HepG2 (cell line): ENCODE measurements around the gene OBSL1. TPM values are rescaled to one million over a fixed set of nuclear protein-coding genes. Genes with fewer than 3 reads are reported as not detected.

Experiments
- ATF3 ChIP-seq: sonication (generic); formaldehyde crosslinking; IDR thresholded peaks from 2 replicates; pipeline ENCODE4 v1.4.0; 2020; ENCODE audit warnings: missing genetic modification reagents
- CBX1 ChIP-seq: IDR thresholded peaks from one replicate; pipeline ENCODE4 v1.6.1; 2016; ENCODE audit warnings: antibody characterized with exemption, low read depth
- DMTF1 ChIP-seq: sonication (generic); formaldehyde crosslinking; IDR thresholded peaks from 2 replicates; pipeline ENCODE4 v1.4.0; 2020; ENCODE audit warnings: mild to moderate bottlenecking, missing genetic modification reagents
- ERF ChIP-seq: IDR thresholded peaks from 2 replicates; pipeline ENCODE4 v1.6.1; 2018; ENCODE audit warnings: missing biosample characterization, missing genetic modification reagents
- FLYWCH1 ChIP-seq: sonication (generic); formaldehyde crosslinking; IDR thresholded peaks from 2 replicates; pipeline ENCODE4 v1.8.1; 2023; ENCODE audit warnings: mild to moderate bottlenecking, missing genetic modification reagents
- HES4 ChIP-seq: sonication (generic); formaldehyde crosslinking; IDR thresholded peaks from 2 replicates; pipeline ENCODE4 v1.9.0; 2021; ENCODE audit warnings: mild to moderate bottlenecking, missing genetic modification reagents, borderline replicate concordance
- JUNB ChIP-seq: sonication (generic); formaldehyde crosslinking; IDR thresholded peaks from 2 replicates; pipeline ENCODE4 v1.8.0; 2022; ENCODE audit warnings: missing genetic modification reagents, mild to moderate bottlenecking, borderline replicate concordance
- JUND ChIP-seq: sonication (generic); formaldehyde crosslinking; IDR thresholded peaks from 2 replicates; pipeline ENCODE4 v1.8.0; 2022; ENCODE audit warnings: mild to moderate bottlenecking, missing genetic modification reagents
- NFRKB ChIP-seq: fragments of 450-650 bp; IDR thresholded peaks from 2 replicates; pipeline ENCODE4 v1.6.1; 2017
- POLR2AphosphoS2 ChIP-seq: IDR thresholded peaks from 2 replicates; pipeline ENCODE4 v1.6.1; 2011; ENCODE audit warnings: low read depth, low read length, improper control_type of control experiment
- RFX1 ChIP-seq: fragments of 450-650 bp; IDR thresholded peaks from 2 replicates; pipeline ENCODE4 v1.6.1; 2017
- RORA ChIP-seq: sonication (generic); formaldehyde crosslinking; IDR thresholded peaks from 2 replicates; pipeline ENCODE4 v1.5.0; 2020; ENCODE audit warnings: mild to moderate bottlenecking, missing genetic modification reagents, moderate library complexity
- SMAD3 ChIP-seq: sonication (generic); formaldehyde crosslinking; IDR thresholded peaks from 2 replicates; pipeline ENCODE4 v1.4.0; 2020; ENCODE audit warnings: missing genetic modification reagents
- TCF7 ChIP-seq: sonication (generic); IDR thresholded peaks from 2 replicates; pipeline ENCODE4 v1.6.1; 2016; ENCODE audit warnings: antibody characterized with exemption, low read depth
- YEATS4 ChIP-seq: sonication (generic); formaldehyde crosslinking; IDR thresholded peaks from 2 replicates; pipeline ENCODE4 v1.4.0; 2020; ENCODE audit warnings: missing genetic modification reagents, borderline replicate concordance
- ZBTB37 ChIP-seq: sonication (generic); formaldehyde crosslinking; IDR thresholded peaks from 2 replicates; pipeline ENCODE4 v1.4.0; 2020; ENCODE audit warnings: mild to moderate bottlenecking, missing genetic modification reagents
- ZFP36L1 ChIP-seq: sonication (generic); formaldehyde crosslinking; IDR thresholded peaks from 2 replicates; pipeline ENCODE4 v1.8.0; 2022; ENCODE audit warnings: mild to moderate bottlenecking, missing genetic modification reagents, moderate library complexity
- ZIK1 ChIP-seq: sonication (generic); formaldehyde crosslinking; IDR thresholded peaks from 2 replicates; pipeline ENCODE4 v1.5.0; 2020; ENCODE audit warnings: mild to moderate bottlenecking, low read depth, missing genetic modification reagents, borderline replicate concordance
- ZNF382 ChIP-seq: sonication (generic); formaldehyde crosslinking; IDR thresholded peaks from 2 replicates; pipeline ENCODE4 v1.5.0; 2020; ENCODE audit warnings: missing genetic modification reagents, mild to moderate bottlenecking, borderline replicate concordance
- ZNF547 ChIP-seq: sonication (generic); formaldehyde crosslinking; IDR thresholded peaks from 2 replicates; pipeline ENCODE4 v1.5.1; 2020; ENCODE audit warnings: mild to moderate bottlenecking, missing genetic modification reagents
- ZNF775 ChIP-seq: sonication (generic); formaldehyde crosslinking; IDR thresholded peaks from 2 replicates; pipeline ENCODE4 v1.4.0; 2020; ENCODE audit warnings: missing genetic modification reagents, mild to moderate bottlenecking, moderate library complexity, borderline replicate concordance
- ZNF839 ChIP-seq: sonication (generic); formaldehyde crosslinking; IDR thresholded peaks from 2 replicates; pipeline ENCODE4 v1.4.0; 2020; ENCODE audit warnings: missing genetic modification reagents, mild to moderate bottlenecking, borderline replicate concordance
- polyA plus RNA-seq, 8 experiments: library from polyadenylated mRNA; depleted of rRNA in 3 of 8; stranded (reverse) in 7 of 8; unstranded in 1 of 8; fragments of >200 nt; fragmentation: Illumina TruSeq in 4 of 8; extraction: Trizol in 4 of 8; gene quantifications; 2 replicates each; pipeline versions ENCODE4 v1.2.1 to v1.2.3, GENCODE V29; 2011 to 2016; ENCODE audit warnings: low read depth in 4 of 8, missing spikeins in 1 of 8, mixed read lengths in 1 of 8; ENCODE audit not compliant: insufficient read depth in 1 of 8
- total RNA-seq, 5 experiments: library from RNA; depleted of rRNA; stranded (reverse); fragments of >200 nt; fragmentation: Illumina TruSeq; extraction: Trizol; gene quantifications; 2 replicates each; pipeline ENCODE4 v1.2.3, GENCODE V29; 2016; ENCODE audit warnings: low read depth in 1 of 5
- TF ChIP-seq, protein P1 (sequence below), 2 experiments: sonication (generic) in 1 of 2; formaldehyde crosslinking in 1 of 2; IDR thresholded peaks; 2 replicates each; pipeline versions ENCODE4 v1.5.1 to v1.6.1; 2011 to 2020; ENCODE audit warnings: borderline replicate concordance in 1 of 2, low read depth in 1 of 2, low read length in 1 of 2, mild to moderate bottlenecking in 1 of 2, missing genetic modification reagents in 1 of 2, moderate library complexity in 1 of 2

OBSL1 gene
- total and polyA plus RNA-seq, 2 of the 13 experiments (the other 11 are each of a cell fraction or from before 2014, with no cell fraction given) = 86.7 to 218 TPM

DNA sequence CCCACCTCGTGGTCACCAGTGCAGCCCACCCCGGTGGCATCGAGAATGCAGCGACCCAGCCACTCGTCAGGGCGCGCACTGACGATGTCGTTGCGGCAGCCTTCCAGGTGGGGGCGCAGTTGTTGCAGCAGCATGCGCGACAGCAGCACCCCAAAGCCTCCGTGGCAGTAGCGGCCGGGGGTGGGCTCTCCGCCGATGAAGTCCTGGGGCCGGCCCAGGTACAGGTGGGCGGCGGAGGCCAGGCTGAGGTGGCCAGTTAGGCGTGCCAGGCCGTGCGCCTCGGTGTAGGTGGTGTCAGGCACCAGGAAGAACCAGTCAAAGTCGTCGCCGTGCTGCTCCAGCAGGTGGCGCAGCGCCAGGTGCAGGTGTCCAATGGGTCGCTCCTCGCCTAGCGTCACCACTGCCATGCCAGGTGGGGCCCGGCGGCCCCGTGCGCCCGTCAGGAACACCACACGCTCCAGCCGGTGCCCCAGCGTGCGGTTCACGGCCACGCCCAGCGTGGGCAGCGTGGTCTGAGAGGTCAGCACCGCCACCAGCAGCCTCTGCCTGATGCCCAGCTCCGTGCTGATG lies 29.6 kb downstream of the OBSL1 start (continued):
- TF ChIP-seq DMTF1 (CRISPR knock-in tag) (peak; percentile 27; the same call in 1 of the 2 replicates), ATF3 (no peak; the same call in none of the 2 replicates), RORA (no peak), FLYWCH1 (no peak), ZNF382 (CRISPR knock-in tag) (no peak), ZNF547 (CRISPR knock-in tag) (no peak), JUND (peak; percentile 66; the same call in 1 of the 2 replicates), ZIK1 (CRISPR knock-in tag) (0 out of 2 replicates have a peak, but pooled peaks have one; percentile 53), NFRKB (no peak), ZBTB37 (CRISPR knock-in tag) (no peak), TCF7 (no peak), ERF (peak; percentile 80), SMAD3 (CRISPR knock-in tag) (peak; percentile 88; the same call in 1 of the 2 replicates), HES4 (CRISPR knock-in tag) (no peak), CBX1 (peak; percentile 91), JUNB (CRISPR knock-in tag) (no peak), ZNF839 (CRISPR knock-in tag) (no peak), ZFP36L1 (no peak), RFX1 (no peak), YEATS4 (CRISPR knock-in tag) (no peak), ZNF775 (no peak; the same call in 1 of the 2 replicates), POLR2AphosphoS2 (no peak)
- TF ChIP-seq, protein P1, sequence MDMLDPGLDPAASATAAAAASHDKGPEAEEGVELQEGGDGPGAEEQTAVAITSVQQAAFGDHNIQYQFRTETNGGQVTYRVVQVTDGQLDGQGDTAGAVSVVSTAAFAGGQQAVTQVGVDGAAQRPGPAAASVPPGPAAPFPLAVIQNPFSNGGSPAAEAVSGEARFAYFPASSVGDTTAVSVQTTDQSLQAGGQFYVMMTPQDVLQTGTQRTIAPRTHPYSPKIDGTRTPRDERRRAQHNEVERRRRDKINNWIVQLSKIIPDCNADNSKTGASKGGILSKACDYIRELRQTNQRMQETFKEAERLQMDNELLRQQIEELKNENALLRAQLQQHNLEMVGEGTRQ (IDR thresholded peaks at IDR 0.05; ENCODE audit: low read depth, low read length) = no peak
- TF ChIP-seq, protein P1 (CRISPR knock-in tag; IDR thresholded peaks at IDR 0.05; ENCODE audit: borderline replicate concordance) = no peak
